ENCODE results near the gene SPIN1.
A peak's percentile ranks its signal among the peaks of the same experiment; 100 is the strongest.

Gene SPIN1

DNA sequence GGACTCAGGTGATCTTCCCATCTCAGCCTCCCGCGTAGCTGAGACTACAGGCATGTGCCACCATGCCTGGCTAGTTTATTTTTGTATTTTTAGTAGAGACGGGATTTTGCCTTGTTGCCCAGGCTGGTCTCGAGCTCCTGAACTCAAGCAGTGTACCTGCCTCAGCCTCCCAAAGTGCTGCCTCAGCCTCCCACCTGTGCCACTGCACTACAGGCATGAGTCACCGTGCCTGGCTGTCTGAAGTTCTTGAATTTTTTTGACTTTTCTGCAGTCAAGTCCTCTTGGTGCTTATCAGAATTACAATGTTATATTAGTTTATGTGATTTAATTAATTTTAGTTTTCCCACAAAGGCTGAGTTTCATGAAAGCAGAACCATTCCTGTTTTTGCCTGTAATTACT lies 9.8 kb downstream of the SPIN1 start:
- H3K4me3 ChIP-seq (replicated peaks; ENCODE audit: low read depth, low read length) = no peak overlapping the region
- DNase-seq (ENCODE audit: extremely low read depth, low read depth) = no peak
- TF ChIP-seq, protein P1, sequence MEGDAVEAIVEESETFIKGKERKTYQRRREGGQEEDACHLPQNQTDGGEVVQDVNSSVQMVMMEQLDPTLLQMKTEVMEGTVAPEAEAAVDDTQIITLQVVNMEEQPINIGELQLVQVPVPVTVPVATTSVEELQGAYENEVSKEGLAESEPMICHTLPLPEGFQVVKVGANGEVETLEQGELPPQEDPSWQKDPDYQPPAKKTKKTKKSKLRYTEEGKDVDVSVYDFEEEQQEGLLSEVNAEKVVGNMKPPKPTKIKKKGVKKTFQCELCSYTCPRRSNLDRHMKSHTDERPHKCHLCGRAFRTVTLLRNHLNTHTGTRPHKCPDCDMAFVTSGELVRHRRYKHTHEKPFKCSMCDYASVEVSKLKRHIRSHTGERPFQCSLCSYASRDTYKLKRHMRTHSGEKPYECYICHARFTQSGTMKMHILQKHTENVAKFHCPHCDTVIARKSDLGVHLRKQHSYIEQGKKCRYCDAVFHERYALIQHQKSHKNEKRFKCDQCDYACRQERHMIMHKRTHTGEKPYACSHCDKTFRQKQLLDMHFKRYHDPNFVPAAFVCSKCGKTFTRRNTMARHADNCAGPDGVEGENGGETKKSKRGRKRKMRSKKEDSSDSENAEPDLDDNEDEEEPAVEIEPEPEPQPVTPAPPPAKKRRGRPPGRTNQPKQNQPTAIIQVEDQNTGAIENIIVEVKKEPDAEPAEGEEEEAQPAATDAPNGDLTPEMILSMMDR (IDR thresholded peaks at IDR 0.05; ENCODE audit: low read depth, low read length, missing control alignments) = no peak

DNA sequence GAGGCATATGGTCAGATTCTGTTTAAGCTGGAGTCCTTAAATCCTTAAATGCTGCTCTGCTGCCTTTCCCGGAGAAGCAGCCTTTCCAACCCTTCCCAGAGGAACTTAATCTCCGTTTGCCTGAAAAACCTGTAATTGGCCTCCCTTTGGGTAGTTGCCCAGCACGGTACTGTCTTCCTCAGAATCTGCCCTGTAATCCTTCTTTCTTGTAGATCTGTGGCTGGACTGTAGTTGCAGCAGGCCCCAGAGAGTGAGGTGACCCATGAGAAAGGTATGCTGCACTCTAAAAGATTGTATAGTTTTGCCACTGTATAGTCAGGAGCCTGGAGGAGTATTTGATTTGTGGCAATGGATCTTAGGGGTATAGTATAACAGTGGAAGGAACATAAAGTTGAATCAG lies 11.7 kb downstream of the SPIN1 start:
- TF ChIP-seq, protein P1 (IDR thresholded peaks at IDR 0.05; ENCODE audit: low read depth, low read length, missing control alignments) = no peak
- H3K4me3 ChIP-seq (replicated peaks; ENCODE audit: low read depth, low read length) = no peak overlapping the region
- peak; percentile 17 for DNase-seq (ENCODE audit: extremely low read depth, low read depth)

DNA sequence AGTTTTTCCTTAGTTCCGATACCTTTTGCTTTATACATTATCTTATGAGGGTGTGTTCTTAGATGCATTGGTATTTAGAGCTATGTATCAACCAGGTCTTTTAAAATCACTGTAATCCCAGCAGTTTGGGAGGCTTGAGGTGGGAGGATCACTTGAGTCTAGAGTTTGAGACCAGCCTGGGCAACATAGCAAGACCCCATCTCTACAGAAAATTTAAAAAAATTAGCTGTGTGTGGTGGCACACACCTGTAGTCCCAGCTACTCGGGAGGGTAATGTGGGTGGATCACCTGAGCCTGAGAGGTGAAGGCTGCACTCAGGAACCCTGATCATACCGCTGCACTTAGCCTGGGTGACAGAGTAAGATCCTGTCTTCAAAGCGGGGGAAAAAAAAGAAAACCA lies 15.1 kb downstream of the SPIN1 start:
- DNase-seq (ENCODE audit: extremely low read depth, low read depth) = no peak
- H3K4me3 ChIP-seq (replicated peaks; ENCODE audit: low read depth, low read length) = no peak overlapping the region
- TF ChIP-seq, protein P1 (IDR thresholded peaks at IDR 0.05; ENCODE audit: low read depth, low read length, missing control alignments) = no peak

DNA sequence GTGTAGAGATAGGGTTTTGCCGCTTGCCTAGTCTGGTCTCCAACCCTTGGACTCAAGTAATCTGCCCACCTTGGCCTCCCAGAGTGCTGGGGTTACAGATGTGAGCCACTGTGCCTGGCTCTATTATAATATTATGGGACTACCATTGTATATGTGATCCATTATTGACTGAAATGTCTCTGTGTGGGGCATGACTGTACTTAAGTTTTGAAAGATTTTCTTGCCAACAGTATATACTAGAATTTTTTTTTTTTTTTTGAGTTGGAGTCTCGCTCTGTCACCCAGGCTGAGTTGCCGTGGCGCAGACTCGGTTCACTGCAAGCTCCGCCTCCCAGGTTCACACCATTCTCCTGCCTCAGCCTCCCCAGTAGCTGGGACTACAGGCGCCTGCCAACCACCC lies 17.8 kb downstream of the SPIN1 start:
- no peak overlapping the region for H3K4me3 ChIP-seq (replicated peaks; ENCODE audit: low read depth, low read length)
- DNase-seq (ENCODE audit: extremely low read depth, low read depth) = no peak
- TF ChIP-seq, protein P1 (IDR thresholded peaks at IDR 0.05; ENCODE audit: low read depth, low read length, missing control alignments) = no peak

DNA sequence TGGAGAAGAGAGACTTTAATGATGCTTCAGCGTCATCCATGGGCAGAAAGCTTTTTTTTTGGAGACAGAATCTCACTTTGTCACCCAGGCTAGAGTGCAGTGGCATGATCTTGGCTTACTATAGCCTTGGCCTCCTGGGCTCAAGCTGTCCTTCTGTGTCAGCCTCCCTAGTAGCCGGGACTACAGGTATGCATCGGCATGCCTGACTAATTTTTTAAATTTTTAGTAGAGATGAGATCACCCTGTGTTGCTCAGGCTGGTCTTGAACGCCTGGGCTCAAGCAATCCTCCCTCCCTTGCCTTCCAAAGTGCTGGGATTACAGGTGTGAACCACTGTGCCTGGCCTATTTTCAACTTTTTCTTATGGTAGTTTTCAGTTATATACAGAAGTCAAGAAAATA lies 23.2 kb downstream of the SPIN1 start:
- no peak overlapping the region for H3K4me3 ChIP-seq (replicated peaks; ENCODE audit: low read depth, low read length)
- TF ChIP-seq, protein P1 (IDR thresholded peaks at IDR 0.05; ENCODE audit: low read depth, low read length, missing control alignments) = no peak
- DNase-seq (ENCODE audit: extremely low read depth, low read depth) = no peak

DNA sequence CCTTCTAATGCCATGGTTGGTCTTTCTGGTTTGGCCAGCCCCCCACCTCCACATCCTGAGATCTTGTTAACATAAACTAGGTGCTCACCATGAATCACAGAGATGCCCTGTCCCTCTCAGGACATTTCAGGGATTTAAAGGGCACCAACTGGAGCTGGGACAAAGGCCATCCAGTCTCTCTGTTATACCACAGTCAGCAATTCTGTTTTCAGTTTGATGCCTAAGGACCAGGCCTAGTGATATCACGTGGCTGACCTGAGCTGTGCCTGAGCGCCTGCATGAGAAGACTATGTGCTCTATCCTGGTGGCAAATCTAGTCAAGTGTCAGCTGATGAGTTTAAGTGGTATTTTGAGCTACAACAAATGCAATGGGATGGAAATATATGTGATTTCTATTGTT lies 26.1 kb downstream of the SPIN1 start:
- no peak overlapping the region for H3K4me3 ChIP-seq (replicated peaks; ENCODE audit: low read depth, low read length)
- no peak for DNase-seq (ENCODE audit: extremely low read depth, low read depth)
- TF ChIP-seq, protein P1 (IDR thresholded peaks at IDR 0.05; ENCODE audit: low read depth, low read length, missing control alignments) = no peak

DNA sequence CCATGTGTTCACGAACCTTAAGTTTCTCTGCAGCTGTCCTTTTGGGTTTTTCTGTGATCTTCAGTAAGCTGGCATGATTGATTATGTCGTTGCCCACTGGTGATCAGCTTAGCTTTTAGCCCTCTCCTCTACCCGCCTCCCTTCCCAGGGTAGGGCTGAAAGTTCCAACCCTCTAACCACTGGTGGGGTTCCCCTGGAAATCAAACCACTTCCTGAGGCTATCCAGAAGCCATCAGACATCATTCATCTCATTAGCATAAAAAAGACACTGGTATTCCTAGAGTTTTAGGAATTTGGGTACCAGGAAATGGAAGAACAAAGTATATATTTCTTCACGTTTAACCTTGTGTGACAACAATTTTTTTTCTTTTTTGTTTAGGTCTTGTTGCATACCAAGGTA lies 29.8 kb downstream of the SPIN1 start:
- H3K4me3 ChIP-seq (replicated peaks; ENCODE audit: low read depth, low read length) = no peak overlapping the region
- TF ChIP-seq, protein P1 (IDR thresholded peaks at IDR 0.05; ENCODE audit: low read depth, low read length, missing control alignments) = no peak
- DNase-seq (ENCODE audit: extremely low read depth, low read depth) = no peak
